HEK293 (cell line): Measurements from ENCODE around the gene HSD3B2.

Experiments
- SCRT2 ChIP-seq: fragments of 450-650 bp; formaldehyde crosslinking; IDR thresholded peaks from 2 replicates; pipeline ENCODE4 v1.5.1; 2016; ENCODE audit warnings: missing biosample characterization, missing genetic modification characterization
- ZNF548 ChIP-seq: fragments of 450-650 bp; formaldehyde crosslinking; IDR thresholded peaks from 2 replicates; pipeline ENCODE4 v1.5.1; 2016; ENCODE audit warnings: missing biosample characterization, missing genetic modification characterization
- ZNF600 ChIP-seq: fragments of 450-650 bp; formaldehyde crosslinking; IDR thresholded peaks from 2 replicates; pipeline ENCODE4 v1.5.1; 2016; ENCODE audit warnings: missing biosample characterization, missing genetic modification characterization
- TF ChIP-seq, protein P1 (sequence below): fragments of 450-650 bp; formaldehyde crosslinking; IDR thresholded peaks from 2 replicates; pipeline ENCODE4 v1.5.1; 2016; ENCODE audit warnings: missing biosample characterization, missing genetic modification characterization
- TF ChIP-seq, protein P2 (sequence below): fragments of 450-650 bp; formaldehyde crosslinking; IDR thresholded peaks from 2 replicates; pipeline ENCODE4 v1.5.1; 2016; ENCODE audit warnings: missing biosample characterization, missing genetic modification characterization, low read depth
- TF ChIP-seq, protein P3 (sequence below): fragments of 450-650 bp; formaldehyde crosslinking; IDR thresholded peaks from 2 replicates; pipeline ENCODE4 v1.5.1; 2016; ENCODE audit warnings: missing biosample characterization, missing genetic modification characterization

DNA sequence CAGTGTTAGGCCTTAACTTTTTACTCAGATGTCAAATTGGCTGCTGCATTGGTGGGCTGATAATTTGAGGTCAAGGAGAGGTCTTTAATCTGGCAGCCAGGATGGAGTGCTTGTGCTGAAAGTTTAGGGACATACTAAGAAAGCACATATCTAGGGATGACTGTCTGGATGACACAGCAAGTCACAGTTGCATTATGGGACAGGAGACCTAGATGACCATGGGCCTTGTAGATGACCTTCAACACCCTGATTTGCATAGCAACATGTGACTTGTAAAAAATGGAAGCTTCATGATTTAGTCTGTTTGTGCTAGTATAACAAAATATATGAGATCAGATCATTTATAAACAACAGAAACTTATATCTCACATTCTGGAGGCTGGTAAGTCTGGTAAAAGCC lies 18.0 kb upstream of the HSD3B2 start:
- TF ChIP-seq, protein P1, sequence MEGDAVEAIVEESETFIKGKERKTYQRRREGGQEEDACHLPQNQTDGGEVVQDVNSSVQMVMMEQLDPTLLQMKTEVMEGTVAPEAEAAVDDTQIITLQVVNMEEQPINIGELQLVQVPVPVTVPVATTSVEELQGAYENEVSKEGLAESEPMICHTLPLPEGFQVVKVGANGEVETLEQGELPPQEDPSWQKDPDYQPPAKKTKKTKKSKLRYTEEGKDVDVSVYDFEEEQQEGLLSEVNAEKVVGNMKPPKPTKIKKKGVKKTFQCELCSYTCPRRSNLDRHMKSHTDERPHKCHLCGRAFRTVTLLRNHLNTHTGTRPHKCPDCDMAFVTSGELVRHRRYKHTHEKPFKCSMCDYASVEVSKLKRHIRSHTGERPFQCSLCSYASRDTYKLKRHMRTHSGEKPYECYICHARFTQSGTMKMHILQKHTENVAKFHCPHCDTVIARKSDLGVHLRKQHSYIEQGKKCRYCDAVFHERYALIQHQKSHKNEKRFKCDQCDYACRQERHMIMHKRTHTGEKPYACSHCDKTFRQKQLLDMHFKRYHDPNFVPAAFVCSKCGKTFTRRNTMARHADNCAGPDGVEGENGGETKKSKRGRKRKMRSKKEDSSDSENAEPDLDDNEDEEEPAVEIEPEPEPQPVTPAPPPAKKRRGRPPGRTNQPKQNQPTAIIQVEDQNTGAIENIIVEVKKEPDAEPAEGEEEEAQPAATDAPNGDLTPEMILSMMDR (tag by site-specific recombination), result no peak
- TF ChIP-seq, protein P2, sequence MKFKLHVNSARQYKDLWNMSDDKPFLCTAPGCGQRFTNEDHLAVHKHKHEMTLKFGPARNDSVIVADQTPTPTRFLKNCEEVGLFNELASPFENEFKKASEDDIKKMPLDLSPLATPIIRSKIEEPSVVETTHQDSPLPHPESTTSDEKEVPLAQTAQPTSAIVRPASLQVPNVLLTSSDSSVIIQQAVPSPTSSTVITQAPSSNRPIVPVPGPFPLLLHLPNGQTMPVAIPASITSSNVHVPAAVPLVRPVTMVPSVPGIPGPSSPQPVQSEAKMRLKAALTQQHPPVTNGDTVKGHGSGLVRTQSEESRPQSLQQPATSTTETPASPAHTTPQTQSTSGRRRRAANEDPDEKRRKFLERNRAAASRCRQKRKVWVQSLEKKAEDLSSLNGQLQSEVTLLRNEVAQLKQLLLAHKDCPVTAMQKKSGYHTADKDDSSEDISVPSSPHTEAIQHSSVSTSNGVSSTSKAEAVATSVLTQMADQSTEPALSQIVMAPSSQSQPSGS (tag by site-specific recombination), result no peak
- TF ChIP-seq ZNF548, result no peak
- TF ChIP-seq, protein P3, sequence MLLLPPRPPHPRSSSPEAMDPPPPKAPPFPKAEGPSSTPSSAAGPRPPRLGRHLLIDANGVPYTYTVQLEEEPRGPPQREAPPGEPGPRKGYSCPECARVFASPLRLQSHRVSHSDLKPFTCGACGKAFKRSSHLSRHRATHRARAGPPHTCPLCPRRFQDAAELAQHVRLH (tag by site-specific recombination), result no peak
- no peak for TF ChIP-seq ZNF600 (tag by site-specific recombination)
- no peak for TF ChIP-seq SCRT2 (tag by site-specific recombination)
